ENCODE data around the gene GOLM1.

Gene GOLM1

GRCh38 chr9:86141843-86142242 lies 42.5 kb upstream of the GOLM1 start (continued):
- TF ChIP-seq, protein P1, sequence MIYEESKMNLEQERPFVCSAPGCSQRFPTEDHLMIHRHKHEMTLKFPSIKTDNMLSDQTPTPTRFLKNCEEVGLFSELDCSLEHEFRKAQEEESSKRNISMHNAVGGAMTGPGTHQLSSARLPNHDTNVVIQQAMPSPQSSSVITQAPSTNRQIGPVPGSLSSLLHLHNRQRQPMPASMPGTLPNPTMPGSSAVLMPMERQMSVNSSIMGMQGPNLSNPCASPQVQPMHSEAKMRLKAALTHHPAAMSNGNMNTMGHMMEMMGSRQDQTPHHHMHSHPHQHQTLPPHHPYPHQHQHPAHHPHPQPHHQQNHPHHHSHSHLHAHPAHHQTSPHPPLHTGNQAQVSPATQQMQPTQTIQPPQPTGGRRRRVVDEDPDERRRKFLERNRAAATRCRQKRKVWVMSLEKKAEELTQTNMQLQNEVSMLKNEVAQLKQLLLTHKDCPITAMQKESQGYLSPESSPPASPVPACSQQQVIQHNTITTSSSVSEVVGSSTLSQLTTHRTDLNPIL (CRISPR knock-in tag; IDR thresholded peaks at IDR 0.05; ENCODE audit: low read depth) = no peak

- TF ChIP-seq GLIS3 (CRISPR knock-in tag; IDR thresholded peaks at IDR 0.05) = no peak
- TF ChIP-seq TSHZ2 (CRISPR knock-in tag; IDR thresholded peaks at IDR 0.05) = no peak
- no peak for ATAC-seq
Observed at GRCh38 chr9:86135371-86135770, 36.0 kb upstream of the GOLM1 start.

GRCh38 chr9:86134361-86134760 lies 35.0 kb upstream of the GOLM1 start:
- no peak for ATAC-seq
- no peak for TF ChIP-seq ZFP3 (CRISPR knock-in tag; IDR thresholded peaks at IDR 0.05)
- TF ChIP-seq TOX (CRISPR knock-in tag; IDR thresholded peaks at IDR 0.05; ENCODE audit: borderline replicate concordance) = no peak
- TF ChIP-seq ZFP30 (CRISPR knock-in tag; IDR thresholded peaks at IDR 0.05) = no peak
- no peak for TF ChIP-seq CSDC2 (CRISPR knock-in tag; IDR thresholded peaks at IDR 0.05)
- no peak for TF ChIP-seq POU6F1 (CRISPR knock-in tag; IDR thresholded peaks at IDR 0.05; ENCODE audit: borderline replicate concordance, low read depth)
- TF ChIP-seq RARB (CRISPR knock-in tag; IDR thresholded peaks at IDR 0.05) = no peak
- TF ChIP-seq ZNF70 (CRISPR knock-in tag; IDR thresholded peaks at IDR 0.05) = no peak

DNA sequence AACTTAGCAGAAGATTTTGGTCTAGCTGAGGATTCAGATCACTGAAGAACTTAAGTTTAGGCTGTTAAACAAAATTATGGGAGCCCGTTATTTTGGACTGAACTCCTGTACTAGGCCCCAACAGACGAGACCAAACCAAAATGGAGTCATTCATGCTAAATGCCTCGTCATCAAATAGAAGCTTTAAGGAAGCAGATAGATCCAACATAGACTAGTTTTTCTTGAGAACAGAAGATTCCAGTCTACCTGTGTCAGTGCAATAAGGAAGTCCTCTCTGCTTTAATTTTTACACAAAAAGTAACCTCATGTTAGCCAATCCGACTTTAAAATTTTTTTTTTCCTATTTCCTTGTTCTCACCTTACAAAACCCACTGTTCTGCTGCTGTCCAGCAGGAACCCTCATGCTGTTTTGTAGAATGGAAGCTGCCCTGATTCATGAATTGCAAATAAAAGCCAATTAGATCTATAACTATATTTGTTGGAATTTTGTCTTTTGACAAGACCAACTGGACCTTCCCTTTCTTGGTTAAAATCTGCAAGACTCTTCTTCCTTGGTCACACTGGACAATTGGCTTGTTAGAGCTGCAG lies 29.0 kb upstream of the GOLM1 start:
- no peak for TF ChIP-seq ZFP30 (CRISPR knock-in tag; IDR thresholded peaks at IDR 0.05)
- no peak for TF ChIP-seq SNAI2 (CRISPR knock-in tag; IDR thresholded peaks at IDR 0.05)
- TF ChIP-seq, protein P2, sequence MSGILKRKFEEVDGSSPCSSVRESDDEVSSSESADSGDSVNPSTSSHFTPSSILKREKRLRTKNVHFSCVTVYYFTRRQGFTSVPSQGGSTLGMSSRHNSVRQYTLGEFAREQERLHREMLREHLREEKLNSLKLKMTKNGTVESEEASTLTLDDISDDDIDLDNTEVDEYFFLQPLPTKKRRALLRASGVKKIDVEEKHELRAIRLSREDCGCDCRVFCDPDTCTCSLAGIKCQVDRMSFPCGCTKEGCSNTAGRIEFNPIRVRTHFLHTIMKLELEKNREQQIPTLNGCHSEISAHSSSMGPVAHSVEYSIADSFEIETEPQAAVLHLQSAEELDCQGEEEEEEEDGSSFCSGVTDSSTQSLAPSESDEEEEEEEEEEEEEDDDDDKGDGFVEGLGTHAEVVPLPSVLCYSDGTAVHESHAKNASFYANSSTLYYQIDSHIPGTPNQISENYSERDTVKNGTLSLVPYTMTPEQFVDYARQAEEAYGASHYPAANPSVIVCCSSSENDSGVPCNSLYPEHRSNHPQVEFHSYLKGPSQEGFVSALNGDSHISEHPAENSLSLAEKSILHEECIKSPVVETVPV (CRISPR knock-in tag; IDR thresholded peaks at IDR 0.05) = no peak
- no peak for TF ChIP-seq TOX (CRISPR knock-in tag; IDR thresholded peaks at IDR 0.05; ENCODE audit: borderline replicate concordance)
- no peak for TF ChIP-seq TSHZ2 (CRISPR knock-in tag; IDR thresholded peaks at IDR 0.05)
- TF ChIP-seq GLIS3 (CRISPR knock-in tag; IDR thresholded peaks at IDR 0.05) = no peak
- no peak for TF ChIP-seq ARNTL (CRISPR knock-in tag; IDR thresholded peaks at IDR 0.05; ENCODE audit: borderline replicate concordance, low read depth)
- no peak for TF ChIP-seq PPARA (CRISPR knock-in tag; IDR thresholded peaks at IDR 0.05; ENCODE audit: borderline replicate concordance)
- no peak for TF ChIP-seq ZNF565 (CRISPR knock-in tag; conservative IDR thresholded peaks at IDR 0.05; ENCODE audit: low read depth)
- no peak for ATAC-seq

Measured in SK-N-SH treated with all-trans-retinoic acid at 6 μM for 48 hours (cell line).